Loucy (cell line): ENCODE measurements around the gene INPP4B.

ENCODE experiments used
- EZH2phosphoT487 ChIP-seq: fragments of 200-600 bp; IDR thresholded peaks from 2 replicates; pipeline ENCODE4 v1.6.1; 2018; ENCODE audit warnings: antibody characterized with exemption, mild to moderate bottlenecking, moderate library complexity, borderline replicate concordance
- TF ChIP-seq, protein P1 (sequence below): fragments of 200-600 bp; sonication (generic); conservative IDR thresholded peaks from 2 replicates; pipeline ENCODE4 v1.5.1; 2014; ENCODE audit warnings: mild to moderate bottlenecking, antibody characterized with exemption, low read length

GRCh38 chr4:142278171-142278570 lies 567.9 kb downstream of the INPP4B start:
- TF ChIP-seq, protein P1, sequence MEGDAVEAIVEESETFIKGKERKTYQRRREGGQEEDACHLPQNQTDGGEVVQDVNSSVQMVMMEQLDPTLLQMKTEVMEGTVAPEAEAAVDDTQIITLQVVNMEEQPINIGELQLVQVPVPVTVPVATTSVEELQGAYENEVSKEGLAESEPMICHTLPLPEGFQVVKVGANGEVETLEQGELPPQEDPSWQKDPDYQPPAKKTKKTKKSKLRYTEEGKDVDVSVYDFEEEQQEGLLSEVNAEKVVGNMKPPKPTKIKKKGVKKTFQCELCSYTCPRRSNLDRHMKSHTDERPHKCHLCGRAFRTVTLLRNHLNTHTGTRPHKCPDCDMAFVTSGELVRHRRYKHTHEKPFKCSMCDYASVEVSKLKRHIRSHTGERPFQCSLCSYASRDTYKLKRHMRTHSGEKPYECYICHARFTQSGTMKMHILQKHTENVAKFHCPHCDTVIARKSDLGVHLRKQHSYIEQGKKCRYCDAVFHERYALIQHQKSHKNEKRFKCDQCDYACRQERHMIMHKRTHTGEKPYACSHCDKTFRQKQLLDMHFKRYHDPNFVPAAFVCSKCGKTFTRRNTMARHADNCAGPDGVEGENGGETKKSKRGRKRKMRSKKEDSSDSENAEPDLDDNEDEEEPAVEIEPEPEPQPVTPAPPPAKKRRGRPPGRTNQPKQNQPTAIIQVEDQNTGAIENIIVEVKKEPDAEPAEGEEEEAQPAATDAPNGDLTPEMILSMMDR, result no peak
- TF ChIP-seq EZH2phosphoT487, result no peak
